Measurements from ENCODE around the gene ATRN. TPM values are rescaled to one million over a fixed set of nuclear protein-coding genes. Genes with fewer than 3 reads are reported as not detected.

Gene ATRN
- total RNA-seq, 1 donor from 2014 or later, result 31.6 TPM

DNA sequence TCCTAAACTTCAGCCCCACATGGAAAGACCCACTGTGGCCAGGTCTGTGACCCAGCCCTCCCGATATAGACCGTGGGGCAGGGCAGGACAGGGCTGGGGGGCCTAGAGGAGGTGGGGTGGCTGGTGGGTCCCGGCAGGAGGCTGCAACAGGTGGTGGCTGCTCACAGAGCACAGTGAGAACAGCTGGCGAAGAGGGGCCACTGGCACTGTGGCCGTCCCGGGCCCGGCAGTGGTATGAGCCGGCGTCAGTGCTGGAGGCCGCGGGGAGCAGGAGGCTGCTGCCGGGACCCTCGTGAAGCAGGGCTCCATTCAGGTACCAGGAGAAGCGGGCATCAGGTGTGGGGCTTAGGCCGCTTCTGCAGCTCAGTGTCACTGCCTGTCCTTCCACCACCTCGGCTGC lies 228.2 kb downstream of the ATRN start:
- Histone ChIP-seq H3K27ac (no peak overlapping the region), H3K4me3 (no peak overlapping the region), H3K9me3 (no peaks in the 10 kb centered on the region), H3K27me3 (no peaks in the 10 kb centered on the region), H3K4me1 (no peaks in the 10 kb centered on the region), H3K36me3 (no peaks in the 10 kb centered on the region)
- intact Hi-C loops (cut with DNase I), result no loop called here
- no peak for ATAC-seq
- no peak for DNase-seq
- TF ChIP-seq, protein P1, sequence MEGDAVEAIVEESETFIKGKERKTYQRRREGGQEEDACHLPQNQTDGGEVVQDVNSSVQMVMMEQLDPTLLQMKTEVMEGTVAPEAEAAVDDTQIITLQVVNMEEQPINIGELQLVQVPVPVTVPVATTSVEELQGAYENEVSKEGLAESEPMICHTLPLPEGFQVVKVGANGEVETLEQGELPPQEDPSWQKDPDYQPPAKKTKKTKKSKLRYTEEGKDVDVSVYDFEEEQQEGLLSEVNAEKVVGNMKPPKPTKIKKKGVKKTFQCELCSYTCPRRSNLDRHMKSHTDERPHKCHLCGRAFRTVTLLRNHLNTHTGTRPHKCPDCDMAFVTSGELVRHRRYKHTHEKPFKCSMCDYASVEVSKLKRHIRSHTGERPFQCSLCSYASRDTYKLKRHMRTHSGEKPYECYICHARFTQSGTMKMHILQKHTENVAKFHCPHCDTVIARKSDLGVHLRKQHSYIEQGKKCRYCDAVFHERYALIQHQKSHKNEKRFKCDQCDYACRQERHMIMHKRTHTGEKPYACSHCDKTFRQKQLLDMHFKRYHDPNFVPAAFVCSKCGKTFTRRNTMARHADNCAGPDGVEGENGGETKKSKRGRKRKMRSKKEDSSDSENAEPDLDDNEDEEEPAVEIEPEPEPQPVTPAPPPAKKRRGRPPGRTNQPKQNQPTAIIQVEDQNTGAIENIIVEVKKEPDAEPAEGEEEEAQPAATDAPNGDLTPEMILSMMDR (IDR thresholded peaks at IDR 0.05), result no peak

Other genes with a start within 250 kb of the ATRN start
- 2.7 TPM for gene SLC4A11, start 231.8 kb upstream of the ATRN start, total RNA-seq
- gene DNAAF9, start 63.3 kb upstream of the ATRN start, total RNA-seq, result 24.8 TPM
- gene GFRA4, start 192.4 kb downstream of the ATRN start, total RNA-seq, result not detected
- gene ADAM33, start 211.0 kb downstream of the ATRN start, total RNA-seq, result 11.0 TPM
- 53.6 TPM for gene SIGLEC1, start 241.6 kb downstream of the ATRN start, total RNA-seq